BLaER1 (cell line): Measurements from ENCODE around the gene NCSTN.

Experiments used
- H3K27ac ChIP-seq: shearing (Covaris generic); formaldehyde crosslinking; 2 replicates; pipeline ENCODE4 v1.8.1; 2022
- H3K27me3 ChIP-seq: shearing (Covaris generic); formaldehyde crosslinking; 2 replicates; pipeline ENCODE4 v1.8.1; 2022
- H3K36me3 ChIP-seq: shearing (Covaris generic); formaldehyde crosslinking; 2 replicates; pipeline ENCODE4 v1.8.1; 2022
- H3K4me1 ChIP-seq: shearing (Covaris generic); formaldehyde crosslinking; 2 replicates; pipeline ENCODE4 v1.8.1; 2022
- H3K4me2 ChIP-seq: shearing (Covaris generic); formaldehyde crosslinking; 2 replicates; pipeline ENCODE4 v1.8.1; 2022
- H3K4me3 ChIP-seq: shearing (Covaris generic); formaldehyde crosslinking; 2 replicates; pipeline ENCODE4 v1.8.1; 2022
- H3K9ac ChIP-seq: shearing (Covaris generic); formaldehyde crosslinking; 2 replicates; pipeline ENCODE4 v1.8.1; 2022
- H3K9me3 ChIP-seq: shearing (Covaris generic); formaldehyde crosslinking; 2 replicates; pipeline ENCODE4 v1.8.1; 2022
- H4K20me1 ChIP-seq: shearing (Covaris generic); formaldehyde crosslinking; 2 replicates; pipeline ENCODE4 v1.8.1; 2022
- Cebpa-rat ChIP-seq: shearing (Covaris generic); IDR thresholded peaks from 2 replicates; pipeline ENCODE4 v1.8.1; 2022

The NCSTN gene

GRCh38 chr1:160361199-160361598 is 18.0 kb downstream of the NCSTN start:
- Histone ChIP-seq H3K4me3 (no peak overlapping the region), H3K4me2 (peak overlapping the region; percentile 65), H4K20me1 (no peaks in the 10 kb centered on the region), H3K27ac (peak overlapping the region; percentile 63; the same call in 1 of the 2 replicates), H3K9ac (no peak overlapping the region), H3K4me1 (peaks cover 38% of the 10 kb centered on the region), H3K9me3 (no peaks in the 10 kb centered on the region), H3K36me3 (peaks cover 40% of the 10 kb centered on the region), H3K27me3 (no peaks in the 10 kb centered on the region)
- TF ChIP-seq Cebpa-rat: no peak

- Histone ChIP-seq H4K20me1 (no peaks in the 10 kb centered on the region), H3K27ac (peak overlapping the region; percentile 33), H3K36me3 (peaks cover 34% of the 10 kb centered on the region), H3K9me3 (no peaks in the 10 kb centered on the region), H3K27me3 (no peaks in the 10 kb centered on the region), H3K9ac (no peak overlapping the region; the same call in 1 of the 2 replicates), H3K4me3 (no peak overlapping the region), H3K4me2 (peak overlapping the region; percentile 8; the same call in 1 of the 2 replicates), H3K4me1 (peaks cover 38% of the 10 kb centered on the region)
- TF ChIP-seq Cebpa-rat: no peak
These were observed 18.6 kb downstream of the NCSTN start for GRCh38 chr1:160361814-160362167.

GRCh38 chr1:160362168-160362957 is 19.2 kb downstream of the NCSTN start:
- Histone ChIP-seq H3K4me2 (peak overlapping the region; percentile 8; the same call in 1 of the 2 replicates), H3K4me1 (peaks cover 38% of the 10 kb centered on the region), H4K20me1 (no peaks in the 10 kb centered on the region), H3K36me3 (peaks cover 28% of the 10 kb centered on the region), H3K9me3 (no peaks in the 10 kb centered on the region), H3K27me3 (no peaks in the 10 kb centered on the region), H3K9ac (peak overlapping the region; percentile 34; the same call in 1 of the 2 replicates), H3K27ac (peak overlapping the region; percentile 33), H3K4me3 (no peak overlapping the region)
- no peak for TF ChIP-seq Cebpa-rat

GRCh38 chr1:160363010-160363409 is 19.8 kb downstream of the NCSTN start:
- Histone ChIP-seq H3K4me2 (0 out of 2 replicates have a peak overlapping the region, but pooled peaks have one; percentile 8), H3K27me3 (no peaks in the 10 kb centered on the region), H3K9me3 (no peaks in the 10 kb centered on the region), H3K4me1 (peaks cover 38% of the 10 kb centered on the region), H3K4me3 (no peak overlapping the region), H4K20me1 (no peaks in the 10 kb centered on the region), H3K27ac (0 out of 2 replicates have a peak overlapping the region, but pooled peaks have one; percentile 33), H3K9ac (0 out of 2 replicates have a peak overlapping the region, but pooled peaks have one; percentile 34), H3K36me3 (peaks cover 22% of the 10 kb centered on the region)
- no peak for TF ChIP-seq Cebpa-rat

- Histone ChIP-seq H3K9me3 (no peaks in the 10 kb centered on the region), H3K27ac (no peak overlapping the region), H3K4me3 (no peak overlapping the region), H4K20me1 (no peaks in the 10 kb centered on the region), H3K9ac (no peak overlapping the region), H3K27me3 (no peaks in the 10 kb centered on the region), H3K4me1 (peaks cover 38% of the 10 kb centered on the region), H3K36me3 (peaks cover 12% of the 10 kb centered on the region), H3K4me2 (no peak overlapping the region)
- no peak for TF ChIP-seq Cebpa-rat
These were observed 21.0 kb downstream of the NCSTN start for GRCh38 chr1:160363951-160364735.

- peaks cover 7% of the 10 kb centered on the region for H3K36me3 ChIP-seq
- TF ChIP-seq Cebpa-rat: no peak
- H3K27me3 ChIP-seq: no peaks in the 10 kb centered on the region
- H3K4me2 ChIP-seq: no peak overlapping the region
- H3K9ac ChIP-seq: no peak overlapping the region
- no peak overlapping the region for H3K4me3 ChIP-seq
- H3K4me1 ChIP-seq: peaks cover 29% of the 10 kb centered on the region
- no peaks in the 10 kb centered on the region for H4K20me1 ChIP-seq
- no peaks in the 10 kb centered on the region for H3K9me3 ChIP-seq
- no peak overlapping the region for H3K27ac ChIP-seq
These were observed 22.1 kb downstream of the NCSTN start for GRCh38 chr1:160365325-160365724.

- no peaks in the 10 kb centered on the region for H3K36me3 ChIP-seq
- no peaks in the 10 kb centered on the region for H4K20me1 ChIP-seq
- H3K27me3 ChIP-seq: no peaks in the 10 kb centered on the region
- peaks cover 13% of the 10 kb centered on the region for H3K4me1 ChIP-seq
- no peak within 1 kb of the TSS for H3K4me3 ChIP-seq
- no peak within 1 kb of the TSS for H3K27ac ChIP-seq
- TF ChIP-seq Cebpa-rat: no peak
- H3K4me2 ChIP-seq: no peak within 1 kb of the TSS
- no peaks in the 10 kb centered on the region for H3K9me3 ChIP-seq
- H3K9ac ChIP-seq: no peak within 1 kb of the TSS
These were observed 23.7 kb downstream of the NCSTN start, which contains the start of gene NHLH1 for GRCh38 chr1:160366731-160367515. Gene NHLH1, plus strand, starts transcription at chr1:160367071. Its CDS starts 3,661 bp downstream, at chr1:160370732.

GRCh38 chr1:160367516-160367900 is 24.3 kb downstream of the NCSTN start:
- Histone ChIP-seq H3K9me3 (no peaks in the 10 kb centered on the region), H3K4me2 (no peak overlapping the region), H3K36me3 (no peaks in the 10 kb centered on the region), H4K20me1 (no peaks in the 10 kb centered on the region), H3K27me3 (no peaks in the 10 kb centered on the region), H3K4me1 (peaks cover 7% of the 10 kb centered on the region; the same call in 1 of the 2 replicates), H3K4me3 (no peak overlapping the region), H3K27ac (no peak overlapping the region), H3K9ac (no peak overlapping the region)
- no peak for TF ChIP-seq Cebpa-rat
